ENCODE measurements around the gene HDAC4.

HDAC4 gene

GRCh38 chr2:239311132-239312040 is 89.4 kb downstream of the HDAC4 start:
- TF ChIP-seq GATA2 (IDR thresholded peaks at IDR 0.05; ENCODE audit: low read depth, low read length) = no peak
- no peak for TF ChIP-seq GATA3 (IDR thresholded peaks at IDR 0.05; ENCODE audit: low read depth, low read length)

- no peak for TF ChIP-seq GATA2 (IDR thresholded peaks at IDR 0.05; ENCODE audit: low read depth, low read length)
- TF ChIP-seq GATA3 (IDR thresholded peaks at IDR 0.05; ENCODE audit: low read depth, low read length) = no peak
Observed at GRCh38 chr2:239310401-239311061, 90.3 kb downstream of the HDAC4 start.

- no peak for TF ChIP-seq GATA3 (IDR thresholded peaks at IDR 0.05; ENCODE audit: low read depth, low read length)
- no peak for TF ChIP-seq GATA2 (IDR thresholded peaks at IDR 0.05; ENCODE audit: low read depth, low read length)
Observed at GRCh38 chr2:239309398-239310245, 91.2 kb downstream of the HDAC4 start.

GRCh38 chr2:239308661-239309397 is 92.0 kb downstream of the HDAC4 start:
- TF ChIP-seq GATA2 (IDR thresholded peaks at IDR 0.05; ENCODE audit: low read depth, low read length) = peak; percentile 52; the same call in 1 of the 2 replicates
- no peak for TF ChIP-seq GATA3 (IDR thresholded peaks at IDR 0.05; ENCODE audit: low read depth, low read length)

- TF ChIP-seq GATA3 (IDR thresholded peaks at IDR 0.05; ENCODE audit: low read depth, low read length) (no peak), GATA2 (IDR thresholded peaks at IDR 0.05; ENCODE audit: low read depth, low read length) (no peak)
Observed at GRCh38 chr2:239307921-239308613, 92.8 kb downstream of the HDAC4 start.

GRCh38 chr2:239307221-239307569 is 93.6 kb downstream of the HDAC4 start:
- TF ChIP-seq GATA3 (IDR thresholded peaks at IDR 0.05; ENCODE audit: low read depth, low read length) = no peak
- TF ChIP-seq GATA2 (IDR thresholded peaks at IDR 0.05; ENCODE audit: low read depth, low read length) = no peak

- no peak for TF ChIP-seq GATA3 (IDR thresholded peaks at IDR 0.05; ENCODE audit: low read depth, low read length)
- TF ChIP-seq GATA2 (IDR thresholded peaks at IDR 0.05; ENCODE audit: low read depth, low read length) = no peak
Observed at GRCh38 chr2:239306274-239307220, 94.3 kb downstream of the HDAC4 start.

- TF ChIP-seq GATA3 (IDR thresholded peaks at IDR 0.05; ENCODE audit: low read depth, low read length) = no peak
- no peak for TF ChIP-seq GATA2 (IDR thresholded peaks at IDR 0.05; ENCODE audit: low read depth, low read length)
Observed at GRCh38 chr2:239305771-239306170, 95.0 kb downstream of the HDAC4 start.

GRCh38 chr2:239305222-239305575 is 95.6 kb downstream of the HDAC4 start:
- TF ChIP-seq GATA2 (IDR thresholded peaks at IDR 0.05; ENCODE audit: low read depth, low read length) = no peak
- no peak for TF ChIP-seq GATA3 (IDR thresholded peaks at IDR 0.05; ENCODE audit: low read depth, low read length)

GRCh38 chr2:239304533-239305221 is 96.1 kb downstream of the HDAC4 start:
- no peak for TF ChIP-seq GATA3 (IDR thresholded peaks at IDR 0.05; ENCODE audit: low read depth, low read length)
- TF ChIP-seq GATA2 (IDR thresholded peaks at IDR 0.05; ENCODE audit: low read depth, low read length) = no peak

- no peak for TF ChIP-seq GATA3 (IDR thresholded peaks at IDR 0.05; ENCODE audit: low read depth, low read length)
- 0 out of 2 replicates have a peak, but pooled peaks have one; percentile 5 for TF ChIP-seq GATA2 (IDR thresholded peaks at IDR 0.05; ENCODE audit: low read depth, low read length)
Observed at GRCh38 chr2:239303711-239304532, 96.9 kb downstream of the HDAC4 start.

All from SH-SY5Y (cell line).